Fibroblast of lung (primary cell): ENCODE results near the gene TJP2. TPM values are rescaled to one million over a fixed set of nuclear protein-coding genes. Genes with fewer than 3 reads are reported as not detected.

Experiments used
- DNase-seq, 2 donors: peaks; one replicate each; pipeline versions ENCODE4 v3.0.0 to v3.0.0-alpha.2; 2010; ENCODE audit warnings: low read depth in 2 of 2
- H2AFZ ChIP-seq: 2 replicates; pipeline ENCODE4 v1.5.1; 2012; ENCODE audit warnings: low read length, control low read depth, inconsistent platforms
- H3K27ac ChIP-seq: 2 replicates; pipeline ENCODE4 v1.5.1; 2011; ENCODE audit warnings: low read length, control low read depth; ENCODE audit not compliant: insufficient read depth
- H3K27me3 ChIP-seq: 2 replicates; pipeline ENCODE4 v1.5.1; 2011; ENCODE audit warnings: mild to moderate bottlenecking, low read length; ENCODE audit not compliant: control insufficient read depth, insufficient read depth
- H3K36me3 ChIP-seq: 2 replicates; pipeline ENCODE4 v1.5.1; 2011; ENCODE audit warnings: low read length; ENCODE audit not compliant: control insufficient read depth, insufficient read depth
- H3K4me1 ChIP-seq: 2 replicates; pipeline ENCODE4 v1.5.1; 2011; ENCODE audit warnings: low read length; ENCODE audit not compliant: control insufficient read depth, insufficient read depth; ENCODE audit errors: extremely low read depth
- H3K4me2 ChIP-seq: 2 replicates; pipeline ENCODE4 v1.5.1; 2011; ENCODE audit warnings: low read length, control low read depth; ENCODE audit not compliant: insufficient read depth; ENCODE audit errors: extremely low read depth
- H3K4me3 ChIP-seq, 4 experiments: fragments of 200-600 bp in 1 of 4; sonication (generic) in 1 of 4; replicated peaks in 1 of 4; 2 replicates each; pipeline ENCODE4 v1.5.1; 2011 to 2016; ENCODE audit warnings: low read length in 4 of 4, low read depth in 3 of 4, mild to moderate bottlenecking in 3 of 4, control low read depth in 2 of 4, inconsistent platforms in 1 of 4, mixed read lengths in 1 of 4; ENCODE audit not compliant: insufficient read depth in 1 of 4; ENCODE audit errors: control extremely low read depth in 1 of 4
- H3K79me2 ChIP-seq: 2 replicates; pipeline ENCODE4 v1.5.1; 2012; ENCODE audit warnings: mild to moderate bottlenecking, low read length, inconsistent platforms; ENCODE audit not compliant: control insufficient read depth, insufficient read depth
- H3K9ac ChIP-seq: 2 replicates; pipeline ENCODE4 v1.5.1; 2011; ENCODE audit warnings: mild to moderate bottlenecking, low read length, control low read depth; ENCODE audit not compliant: insufficient read depth
- H3K9me3 ChIP-seq: 2 replicates; pipeline ENCODE4 v1.5.1; 2012; ENCODE audit warnings: low read depth, low read length; ENCODE audit not compliant: control insufficient read depth, insufficient read depth
- H4K20me1 ChIP-seq: 2 replicates; pipeline ENCODE4 v1.5.1; 2011; ENCODE audit warnings: low read length; ENCODE audit not compliant: control insufficient read depth, insufficient read depth; ENCODE audit errors: extremely low read depth
- CTCF ChIP-seq, 2 donors: IDR thresholded peaks in 1 of 2; conservative IDR thresholded peaks in 1 of 2; 1 replicate in 1 of 2; 2 replicates in 1 of 2; pipeline ENCODE4 v1.5.1; 2011 to 2012; ENCODE audit warnings: low read length in 2 of 2, control low read depth in 1 of 2, inconsistent platforms in 1 of 2, low read depth in 1 of 2, mild to moderate bottlenecking in 1 of 2
- EZH2 ChIP-seq: IDR thresholded peaks from 2 replicates; pipeline ENCODE4 v1.5.1; 2012; ENCODE audit warnings: low read length, control low read depth, mild to moderate bottlenecking; ENCODE audit errors: missing control alignments
- polyA plus RNA-seq, 2 donors: library from polyadenylated mRNA; depleted of rRNA in 1 of 2; stranded (reverse) in 1 of 2; unstranded in 1 of 2; fragments of >200 nt; gene quantifications; 2 replicates each; pipeline ENCODE4 v1.2.1, GENCODE V29; 2011 to 2012; ENCODE audit warnings: missing spikeins in 1 of 2
- total RNA-seq: library from RNA; depleted of rRNA; stranded (reverse); fragments of >200 nt; gene quantifications from 2 replicates; pipeline ENCODE4 v1.2.1, GENCODE V29; 2014

Gene TJP2
- total and polyA plus RNA-seq, 2 donors (not counting 1 experiment from before 2014, with no cell fraction given) = 25.9 to 36.5 TPM

GRCh38 chr9:69151506-69151905 is 22.6 kb upstream of the TJP2 start:
- Histone ChIP-seq H3K9me3 (no peaks in the 10 kb centered on the region), H3K36me3 (no peaks in the 10 kb centered on the region), H3K27ac (no peak overlapping the region), H2AFZ (no peak overlapping the region), H3K79me2 (no peaks in the 10 kb centered on the region), H3K27me3 (no peaks in the 10 kb centered on the region), H3K9ac (no peak overlapping the region), H3K4me1 (no peaks in the 10 kb centered on the region), H3K4me2 (no peak overlapping the region), H3K4me3 (no peak overlapping the region), H4K20me1 (no peaks in the 10 kb centered on the region)
- no peak for TF ChIP-seq CTCF (conservative IDR thresholded peaks at IDR 0.05 in 1 of 2, IDR thresholded peaks at IDR 0.05 in 1 of 2; ENCODE audit: low read depth in 1 of 2, low read length in 2 of 2)
- no peak for TF ChIP-seq EZH2
- no peak for DNase-seq

- no peaks in the 10 kb centered on the region for H3K9me3 ChIP-seq
- H3K36me3 ChIP-seq = no peaks in the 10 kb centered on the region
- no peak overlapping the region for H3K4me3 ChIP-seq
- no peaks in the 10 kb centered on the region for H4K20me1 ChIP-seq
- H3K27me3 ChIP-seq = no peaks in the 10 kb centered on the region
- TF ChIP-seq CTCF (conservative IDR thresholded peaks at IDR 0.05 in 1 of 2, IDR thresholded peaks at IDR 0.05 in 1 of 2; ENCODE audit: low read depth in 1 of 2, low read length in 2 of 2) = no peak
- TF ChIP-seq EZH2 = no peak
- H3K9ac ChIP-seq = no peak overlapping the region
- no peak for DNase-seq
- H3K79me2 ChIP-seq = no peaks in the 10 kb centered on the region
- H3K27ac ChIP-seq = no peak overlapping the region
- no peaks in the 10 kb centered on the region for H3K4me1 ChIP-seq
- H3K4me2 ChIP-seq = no peak overlapping the region
- no peak overlapping the region for H2AFZ ChIP-seq
Observed at GRCh38 chr9:69153707-69154521, 20.2 kb upstream of the TJP2 start.

- no peak overlapping the region for H3K4me3 ChIP-seq
- no peaks in the 10 kb centered on the region for H3K79me2 ChIP-seq
- H4K20me1 ChIP-seq = no peaks in the 10 kb centered on the region
- TF ChIP-seq CTCF (conservative IDR thresholded peaks at IDR 0.05 in 1 of 2, IDR thresholded peaks at IDR 0.05 in 1 of 2; ENCODE audit: low read depth in 1 of 2, low read length in 2 of 2) (no peak), EZH2 (no peak)
- H3K4me2 ChIP-seq = no peak overlapping the region
- H3K27ac ChIP-seq = no peak overlapping the region
- no peak overlapping the region for H2AFZ ChIP-seq
- no peaks in the 10 kb centered on the region for H3K4me1 ChIP-seq
- H3K36me3 ChIP-seq = no peaks in the 10 kb centered on the region
- H3K9me3 ChIP-seq = no peaks in the 10 kb centered on the region
- H3K9ac ChIP-seq = no peak overlapping the region
- H3K27me3 ChIP-seq = no peaks in the 10 kb centered on the region
- DNase-seq = no peak
Observed at GRCh38 chr9:69155341-69156030, 18.6 kb upstream of the TJP2 start.
